ENCODE measurements around the gene BAZ2B. TPM values are rescaled to one million over a fixed set of nuclear protein-coding genes. Genes with fewer than 3 reads are reported as not detected.
A peak's percentile ranks its signal among the peaks of the same experiment; 100 is the strongest.

The BAZ2B gene
- total and polyA plus RNA-seq, 9 of the 15 experiments (the other 6 are each of a cell fraction or from before 2014, with no cell fraction given) = 7.5 to 38.6 (median 19.8) TPM

DNA sequence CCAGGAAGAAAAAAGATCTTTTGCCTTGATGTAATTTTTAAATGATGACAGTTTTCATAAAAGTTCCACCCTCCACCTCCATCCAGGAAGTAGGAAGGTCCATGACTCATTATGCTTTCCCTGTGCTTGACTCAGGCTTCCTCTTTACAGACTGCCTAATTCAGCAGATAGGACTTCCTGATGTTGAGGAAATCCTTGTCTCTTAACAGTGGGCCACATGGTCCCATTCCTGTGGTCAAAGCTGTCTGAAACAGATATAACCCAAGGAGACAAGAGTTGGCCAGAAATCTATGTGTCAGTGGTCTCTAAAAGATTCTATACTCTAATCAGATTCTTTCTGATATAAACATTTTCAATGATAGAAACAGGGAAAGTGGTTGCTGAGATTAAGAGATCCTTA lies 119.1 kb downstream of the BAZ2B start (continued):
- TF ChIP-seq, protein P1, sequence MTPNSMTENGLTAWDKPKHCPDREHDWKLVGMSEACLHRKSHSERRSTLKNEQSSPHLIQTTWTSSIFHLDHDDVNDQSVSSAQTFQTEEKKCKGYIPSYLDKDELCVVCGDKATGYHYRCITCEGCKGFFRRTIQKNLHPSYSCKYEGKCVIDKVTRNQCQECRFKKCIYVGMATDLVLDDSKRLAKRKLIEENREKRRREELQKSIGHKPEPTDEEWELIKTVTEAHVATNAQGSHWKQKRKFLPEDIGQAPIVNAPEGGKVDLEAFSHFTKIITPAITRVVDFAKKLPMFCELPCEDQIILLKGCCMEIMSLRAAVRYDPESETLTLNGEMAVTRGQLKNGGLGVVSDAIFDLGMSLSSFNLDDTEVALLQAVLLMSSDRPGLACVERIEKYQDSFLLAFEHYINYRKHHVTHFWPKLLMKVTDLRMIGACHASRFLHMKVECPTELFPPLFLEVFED (CRISPR knock-in tag; conservative IDR thresholded peaks at IDR 0.05) = no peak
- TF ChIP-seq BRD9 (IDR thresholded peaks at IDR 0.05; ENCODE audit: low read depth, partially characterized antibody) (no peak), PTBP1 (IDR thresholded peaks at IDR 0.05; ENCODE audit: low read depth, low read length) (no peak), POLR2A (conservative IDR thresholded peaks at IDR 0.05) (no peak), TAF9B (IDR thresholded peaks at IDR 0.05; ENCODE audit: partially characterized antibody) (no peak), NR2C1 (IDR thresholded peaks at IDR 0.05) (no peak), NR2C1 (tag; IDR thresholded peaks at IDR 0.05) (no peak), EP400 (IDR thresholded peaks at IDR 0.05) (no peak; the same call in 1 of the 2 replicates), CBX1 (IDR thresholded peaks at IDR 0.05; ENCODE audit: low read depth) (no peak), ZNF740 (CRISPR knock-in tag; IDR thresholded peaks at IDR 0.05) (no peak), ZNF740 (tag; IDR thresholded peaks at IDR 0.05) (no peak), KLF6 (CRISPR knock-in tag; IDR thresholded peaks at IDR 0.05; ENCODE audit: borderline replicate concordance) (no peak), ZMIZ1 (IDR thresholded peaks at IDR 0.05; ENCODE audit: low read depth in 2 of 2, low read length in 2 of 2) (peak in 1 of 2 experiments; percentile 74; a peak in 2 of 4 replicates), HDAC1 (IDR thresholded peaks at IDR 0.05) (peak in 1 of 2 experiments; percentile 75; a peak in 1 of 4 replicates), SP1 (CRISPR knock-in tag; IDR thresholded peaks at IDR 0.05) (0 out of 2 replicates have a peak, but pooled peaks have one; percentile 14), MTA2 (IDR thresholded peaks at IDR 0.05; ENCODE audit: low read depth) (peak; percentile 81), HMGN3 (IDR thresholded peaks at IDR 0.05; ENCODE audit: borderline replicate concordance, extremely low read depth, insufficient read length, low read depth, low read length) (no peak)
- TF ChIP-seq, protein P2, sequence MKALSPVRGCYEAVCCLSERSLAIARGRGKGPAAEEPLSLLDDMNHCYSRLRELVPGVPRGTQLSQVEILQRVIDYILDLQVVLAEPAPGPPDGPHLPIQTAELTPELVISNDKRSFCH (CRISPR knock-in tag; IDR thresholded peaks at IDR 0.05) = no peak
- TF ChIP-seq, protein P2 (tag; IDR thresholded peaks at IDR 0.05) = 0 out of 2 replicates have a peak, but pooled peaks have one; percentile 18
- TF ChIP-seq, protein P3, sequence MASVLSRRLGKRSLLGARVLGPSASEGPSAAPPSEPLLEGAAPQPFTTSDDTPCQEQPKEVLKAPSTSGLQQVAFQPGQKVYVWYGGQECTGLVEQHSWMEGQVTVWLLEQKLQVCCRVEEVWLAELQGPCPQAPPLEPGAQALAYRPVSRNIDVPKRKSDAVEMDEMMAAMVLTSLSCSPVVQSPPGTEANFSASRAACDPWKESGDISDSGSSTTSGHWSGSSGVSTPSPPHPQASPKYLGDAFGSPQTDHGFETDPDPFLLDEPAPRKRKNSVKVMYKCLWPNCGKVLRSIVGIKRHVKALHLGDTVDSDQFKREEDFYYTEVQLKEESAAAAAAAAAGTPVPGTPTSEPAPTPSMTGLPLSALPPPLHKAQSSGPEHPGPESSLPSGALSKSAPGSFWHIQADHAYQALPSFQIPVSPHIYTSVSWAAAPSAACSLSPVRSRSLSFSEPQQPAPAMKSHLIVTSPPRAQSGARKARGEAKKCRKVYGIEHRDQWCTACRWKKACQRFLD (CRISPR knock-in tag; IDR thresholded peaks at IDR 0.05) = peak; percentile 78

All from K562 (cell line).